Activated CD4-positive, alpha-beta memory T cell treated with anti-CD3 and anti-CD28 coated beads, Interleukin-2, amount 10 ng/mL, durations not matched to agents 7 days and 5 days (primary cell): ENCODE measurements around the gene RIOK2. TPM values are rescaled to one million over a fixed set of nuclear protein-coding genes. Genes with fewer than 3 reads are reported as not detected.

Source experiments
- CTCF ChIA-PET: fragments of 350-600 bp; sonication (Branson Sonifier 250); formaldehyde crosslinking; loops from one replicate; lab custom pipeline; 2021; ENCODE audit warnings: antibody characterized with exemption, inconsistent platforms; lab: Charles Lee
- POLR2A ChIA-PET: fragments of 350-600 bp; sonication (Branson Sonifier 250); formaldehyde crosslinking; loops from one replicate; lab custom pipeline; 2021; ENCODE audit warnings: antibody characterized with exemption; lab: Charles Lee
- DNase-seq: peaks from one replicate; pipeline ENCODE4 v3.0.0-alpha.2; 2020
- H3K27ac Mint-ChIP-seq: one replicate; pipeline ENCODE4 v1.8.0; 2021; ENCODE audit warnings: mild to moderate bottlenecking, mixed read lengths
- H3K27me3 Mint-ChIP-seq: one replicate; pipeline ENCODE4 v1.8.0; 2021; ENCODE audit warnings: mixed read lengths
- H3K36me3 Mint-ChIP-seq: one replicate; pipeline ENCODE4 v1.8.0; 2021; ENCODE audit warnings: low read depth, mixed read lengths
- H3K4me1 Mint-ChIP-seq: one replicate; pipeline ENCODE4 v1.8.0; 2021; ENCODE audit warnings: mixed read lengths
- H3K4me3 Mint-ChIP-seq: one replicate; pipeline ENCODE4 v1.8.0; 2021; ENCODE audit warnings: mild to moderate bottlenecking, mixed read lengths
- H3K9me3 Mint-ChIP-seq: one replicate; pipeline ENCODE4 v1.8.0; 2021; ENCODE audit warnings: mixed read lengths
- total RNA-seq, 2 experiments: library from RNA; stranded (reverse); gene quantifications; one replicate each; pipeline ENCODE4 v1.2.3, GENCODE V29; 2021

RIOK2 gene
- total RNA-seq, 2 experiments from 2014 or later: 24.9 to 26.7 TPM

DNA sequence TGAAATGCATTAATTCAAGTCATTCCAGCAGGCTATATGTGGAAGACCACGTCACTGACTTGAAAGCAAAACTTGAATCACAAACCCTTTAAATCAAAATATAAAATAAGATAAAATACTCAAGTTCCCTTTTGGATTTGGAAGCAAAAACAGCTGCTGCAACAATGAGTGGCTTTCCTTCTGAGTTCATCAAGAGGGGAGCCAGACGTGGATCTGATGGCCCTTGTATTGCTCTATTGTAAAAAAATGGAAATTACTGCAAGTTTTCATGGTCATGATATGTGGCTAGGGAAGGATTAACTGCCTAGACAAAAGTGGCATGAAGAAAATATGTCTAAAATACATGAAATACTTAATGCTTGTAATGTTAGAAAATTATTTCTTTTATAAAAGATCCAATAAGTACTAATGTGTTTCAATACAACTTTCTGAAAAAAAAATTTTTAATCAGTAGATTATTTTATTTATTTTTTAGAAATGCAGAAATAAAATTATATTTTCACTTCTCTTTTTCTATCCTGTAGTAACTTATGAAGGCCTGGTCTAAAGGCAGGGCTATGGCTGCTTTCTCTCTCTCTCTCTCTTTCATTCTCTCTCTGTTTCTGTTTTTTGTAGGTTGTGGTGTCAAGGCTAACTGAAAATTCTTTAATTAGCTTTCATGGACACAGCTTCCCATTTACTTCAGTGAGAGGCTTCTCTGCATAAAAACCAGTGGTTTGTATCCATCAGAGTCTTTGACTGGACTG, 64.6 kb downstream of the RIOK2 start:
- POLR2A ChIA-PET: no interaction called here
- H3K27ac Mint-ChIP-seq: no peak overlapping the region
- CTCF ChIA-PET: no interaction called here
- DNase-seq: no peak
- H3K27me3 Mint-ChIP-seq: peaks cover 11% of the 10 kb centered on the region
- H3K4me1 Mint-ChIP-seq: no peaks in the 10 kb centered on the region
- H3K4me3 Mint-ChIP-seq: no peak overlapping the region
- H3K9me3 Mint-ChIP-seq: no peaks in the 10 kb centered on the region
- no peaks in the 10 kb centered on the region for H3K36me3 Mint-ChIP-seq

DNA sequence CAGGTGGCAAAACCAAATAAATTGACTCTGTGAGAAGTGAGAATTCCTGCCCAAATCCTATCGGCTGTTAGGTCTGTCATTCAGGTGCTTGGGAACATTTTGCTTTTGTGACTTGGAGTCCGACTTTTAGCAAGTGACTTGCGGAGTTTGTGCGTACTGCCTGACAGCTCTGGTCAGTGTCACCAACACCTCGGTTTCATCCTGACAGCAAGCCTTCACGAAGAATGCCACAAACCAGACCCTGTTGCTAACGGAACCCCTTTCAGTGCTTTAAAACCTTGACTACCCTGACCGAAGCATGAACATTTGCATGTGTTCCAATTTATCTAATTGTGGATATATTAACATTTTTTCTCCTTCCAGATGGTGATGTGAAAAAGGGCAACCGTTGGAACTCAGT, 67.1 kb downstream of the RIOK2 start:
- no peaks in the 10 kb centered on the region for H3K36me3 Mint-ChIP-seq
- no peaks in the 10 kb centered on the region for H3K4me1 Mint-ChIP-seq
- POLR2A ChIA-PET: no interaction called here
- H3K27ac Mint-ChIP-seq: no peak overlapping the region
- no peak for DNase-seq
- no peak overlapping the region for H3K4me3 Mint-ChIP-seq
- CTCF ChIA-PET: interaction anchor here (0.6 kb wide), 2 partner anchors 29 to 183 kb away, joined by 3 to 4 read pairs; no protein-coding TSS in a partner anchor
- peaks cover 3% of the 10 kb centered on the region for H3K27me3 Mint-ChIP-seq
- no peaks in the 10 kb centered on the region for H3K9me3 Mint-ChIP-seq

- CTCF ChIA-PET: no interaction called here
- DNase-seq: no peak
- H3K4me1 Mint-ChIP-seq: no peaks in the 10 kb centered on the region
- H3K36me3 Mint-ChIP-seq: no peaks in the 10 kb centered on the region
- POLR2A ChIA-PET: no interaction called here
- H3K9me3 Mint-ChIP-seq: no peaks in the 10 kb centered on the region
- H3K4me3 Mint-ChIP-seq: no peak overlapping the region
- peaks cover 9% of the 10 kb centered on the region for H3K27me3 Mint-ChIP-seq
- no peak overlapping the region for H3K27ac Mint-ChIP-seq
Measured at GRCh38 chr5:97112230-97112629, 70.8 kb downstream of the RIOK2 start.

DNA sequence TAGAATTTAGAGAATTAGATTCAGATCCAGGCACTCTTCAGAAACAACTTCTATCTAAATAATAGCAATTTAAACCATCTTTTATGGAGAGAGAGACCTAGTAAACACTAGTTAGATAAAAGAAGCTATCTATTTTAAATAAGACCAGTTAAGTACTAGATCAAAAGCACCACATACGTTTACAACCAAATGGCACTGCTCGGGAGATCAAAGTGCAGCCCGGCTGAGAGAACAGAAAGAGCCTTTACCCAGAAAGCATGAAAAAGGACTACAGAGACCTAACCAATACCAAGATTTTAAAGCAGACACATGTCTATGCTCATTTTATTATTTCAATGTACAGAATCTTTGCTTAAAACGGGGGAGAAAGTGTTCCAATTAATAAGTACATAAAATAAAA, 71.4 kb downstream of the RIOK2 start:
- POLR2A ChIA-PET: no interaction called here
- Mint-ChIP-seq H3K9me3 (no peaks in the 10 kb centered on the region), H3K27ac (no peak overlapping the region), H3K36me3 (no peaks in the 10 kb centered on the region), H3K4me3 (no peak overlapping the region), H3K4me1 (no peaks in the 10 kb centered on the region), H3K27me3 (peaks cover 12% of the 10 kb centered on the region)
- CTCF ChIA-PET: interaction anchor here (0.7 kb wide), 1 partner anchor 28 kb away, joined by 3 read pairs; no protein-coding TSS in a partner anchor
- no peak for DNase-seq

DNA sequence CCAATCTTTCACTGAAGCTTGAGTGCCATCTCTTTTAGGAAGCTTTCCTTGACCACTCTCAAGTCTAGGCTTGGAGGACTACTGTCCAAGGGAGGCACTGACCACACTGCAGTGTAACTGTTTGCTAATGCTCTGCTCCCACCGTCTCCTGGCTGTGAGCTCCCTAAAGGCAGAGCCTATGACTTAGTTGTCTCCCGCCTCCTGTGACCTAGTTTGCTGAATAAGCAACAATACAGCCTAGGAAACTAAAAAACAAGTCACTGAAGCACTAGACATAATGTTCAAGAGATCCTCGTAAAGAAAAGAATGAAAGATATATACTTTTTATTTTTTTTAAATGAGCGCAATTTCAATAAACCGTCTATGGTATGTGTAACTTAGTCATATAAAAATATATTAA, 72.0 kb downstream of the RIOK2 start:
- Mint-ChIP-seq H3K27ac (no peak overlapping the region), H3K4me1 (no peaks in the 10 kb centered on the region), H3K36me3 (no peaks in the 10 kb centered on the region), H3K4me3 (no peak overlapping the region), H3K27me3 (peaks cover 11% of the 10 kb centered on the region), H3K9me3 (no peaks in the 10 kb centered on the region)
- no peak for DNase-seq
- POLR2A ChIA-PET: no interaction called here
- CTCF ChIA-PET: interaction anchor here (0.7 kb wide), 1 partner anchor 27 kb away, joined by 3 read pairs; no protein-coding TSS in a partner anchor

Other genes with a start within 250 kb of the RIOK2 start
- 10 to 100 TPM; 79.2 to 80.8 TPM for gene LNPEP, start 247.2 kb downstream of the RIOK2 start, total RNA-seq
- not detected for gene LIX1, start 40.6 kb downstream of the RIOK2 start, total RNA-seq